Naive thymus-derived CD4-positive, alpha-beta T cell (primary cell): ENCODE measurements around the gene PAGE4. TPM values are rescaled to one million over a fixed set of nuclear protein-coding genes. Genes with fewer than 3 reads are reported as not detected.
A peak's percentile ranks its signal among the peaks of the same experiment; 100 is the strongest.

ENCODE experiments used
- ATAC-seq: fragments of 150-1000 bp; cut with Tn5 transposase; 2 replicates; pipeline ENCODE4 v1.10.0; 2021; ENCODE audit warnings: mild to moderate bottlenecking, moderate library complexity
- CTCF ChIA-PET: fragments of 350-600 bp; sonication (Branson Sonifier 250); formaldehyde crosslinking; loops from one replicate; lab custom pipeline; 2021; ENCODE audit warnings: antibody characterized with exemption; lab: Charles Lee
- POLR2A ChIA-PET: fragments of 350-600 bp; sonication (Branson Sonifier 250); formaldehyde crosslinking; loops from one replicate; lab custom pipeline; 2021; ENCODE audit warnings: antibody characterized with exemption, inconsistent platforms; lab: Charles Lee
- DNase-seq, 9 donors: peaks; one replicate each; pipeline versions ENCODE4 v3.0.0 to v3.0.0-alpha.2; 2020 to 2022; ENCODE audit warnings: mixed read lengths in 1 of 9
- H3K27ac ChIP-seq: one replicate; pipeline ENCODE4 v1.7.0; 2013; ENCODE audit warnings: mild to moderate bottlenecking, low read depth, low read length, moderate library complexity
- H3K27me3 ChIP-seq, 2 donors: one replicate each; pipeline ENCODE4 v1.7.0; 2013; ENCODE audit warnings: low read length in 2 of 2, mild to moderate bottlenecking in 2 of 2, moderate library complexity in 2 of 2; ENCODE audit not compliant: control insufficient read depth in 2 of 2, insufficient read depth in 2 of 2
- H3K36me3 ChIP-seq, 3 experiments: 1 replicate in 2 of 3; 2 replicates in 1 of 3; pipeline ENCODE4 v1.7.0; 2013; ENCODE audit warnings: low read length in 3 of 3, mild to moderate bottlenecking in 3 of 3, moderate library complexity in 1 of 3; ENCODE audit not compliant: insufficient read depth in 3 of 3, control insufficient read depth in 2 of 3
- H3K4me1 ChIP-seq, 2 donors: one replicate each; pipeline ENCODE4 v1.7.0; 2013; ENCODE audit warnings: low read length in 2 of 2, mild to moderate bottlenecking in 2 of 2, moderate library complexity in 1 of 2; ENCODE audit not compliant: control insufficient read depth in 2 of 2, insufficient read depth in 2 of 2
- H3K4me3 ChIP-seq: 2 replicates; pipeline ENCODE4 v1.7.0; 2013; ENCODE audit warnings: mild to moderate bottlenecking, low read length
- H3K9me3 ChIP-seq, 3 experiments: 1 replicate in 2 of 3; 2 replicates in 1 of 3; pipeline ENCODE4 v1.7.0; 2013; ENCODE audit warnings: low read length in 3 of 3; ENCODE audit not compliant: control insufficient read depth in 2 of 3
- H3K27ac Mint-ChIP-seq, 9 donors: one replicate each; pipeline ENCODE4 v1.8.0; 2020 to 2022; ENCODE audit warnings: mixed read lengths in 9 of 9, mild to moderate bottlenecking in 8 of 9, moderate library complexity in 5 of 9, inconsistent platforms in 2 of 9
- H3K27me3 Mint-ChIP-seq, 5 donors: one replicate each; pipeline ENCODE4 v1.8.0; 2021 to 2022; ENCODE audit warnings: mixed read lengths in 5 of 5, mild to moderate bottlenecking in 1 of 5
- H3K36me3 Mint-ChIP-seq, 5 donors: one replicate each; pipeline ENCODE4 v1.8.0; 2020 to 2022; ENCODE audit warnings: mixed read lengths in 5 of 5, mild to moderate bottlenecking in 3 of 5, inconsistent platforms in 1 of 5
- H3K4me1 Mint-ChIP-seq, 7 donors: one replicate each; pipeline ENCODE4 v1.8.0; 2020 to 2022; ENCODE audit warnings: mixed read lengths in 7 of 7, mild to moderate bottlenecking in 3 of 7, inconsistent platforms in 1 of 7
- H3K4me3 Mint-ChIP-seq, 10 donors: one replicate each; pipeline ENCODE4 v1.8.0; 2020 to 2022; ENCODE audit warnings: mild to moderate bottlenecking in 10 of 10, mixed read lengths in 10 of 10, moderate library complexity in 6 of 10, inconsistent platforms in 2 of 10
- H3K9me3 Mint-ChIP-seq, 11 donors: one replicate each; pipeline ENCODE4 v1.8.0; 2020 to 2022; ENCODE audit warnings: mixed read lengths in 11 of 11, mild to moderate bottlenecking in 4 of 11, inconsistent platforms in 1 of 11, moderate library complexity in 1 of 11
- intact Hi-C, 2 donors: fragments of 100-400 bp; cut with micrococcal nuclease; formaldehyde crosslinking; loops; one replicate each; pipeline ENCODE4 v1.15.1; 2023
- polyA plus RNA-seq, 2 donors: library from polyadenylated mRNA; unstranded; fragments of 300-500 nt; fragmentation: Illumina TruSeq; gene quantifications; one replicate each; pipeline ENCODE4 v1.2.3, GENCODE V29; 2021
- total RNA-seq, 6 experiments: library from RNA in 5 of 6; stranded (reverse) in 5 of 6; gene quantifications; 1 replicate in 5 of 6; 2 replicates in 1 of 6; pipeline ENCODE4 v1.2.3 and lab custom pipeline; 2021 to 2026

Gene PAGE4
- total and polyA plus RNA-seq, 7 experiments from 2014 or later, result not detected

DNA sequence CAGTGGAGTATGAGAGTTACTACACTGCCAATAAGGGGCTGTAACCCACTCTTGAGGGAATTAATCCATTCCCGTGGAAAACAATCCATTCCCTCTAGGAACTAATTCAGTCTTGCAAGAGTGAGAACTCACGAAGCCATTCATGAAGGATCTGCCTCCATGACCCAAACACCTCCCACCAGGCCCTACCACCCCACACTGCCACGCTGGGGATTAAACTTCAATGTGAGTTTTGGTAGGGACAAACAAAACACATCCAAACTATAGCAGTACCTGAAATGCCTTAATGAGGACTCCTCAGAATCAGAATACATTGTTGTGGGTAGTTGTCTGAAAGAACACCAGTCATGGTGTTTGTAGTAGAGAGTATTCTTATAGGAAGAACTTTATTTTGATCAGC, 19.2 kb downstream of the PAGE4 start:
- H3K27me3 Mint-ChIP-seq, result peaks cover 0 to 4% (median 0%) of the 10 kb centered on the region in 5 donors

GRCh38 chrX:49850028-49850427, 20.9 kb downstream of the PAGE4 start:
- ChIA-PET POLR2A (no interaction called here), CTCF (no interaction called here)
- H3K27me3 Mint-ChIP-seq, result peaks cover 0 to 4% (median 0%) of the 10 kb centered on the region in 5 donors
- no peak overlapping the region for H3K27ac ChIP-seq
- intact Hi-C loops, result no loop called here
- H3K9me3 ChIP-seq, result no peaks in the 10 kb centered on the region
- DNase-seq (no peak), ATAC-seq (peak; percentile 32)
- H3K27me3 ChIP-seq, result no peaks in the 10 kb centered on the region
- peaks cover 0 to 3% (median 0%) of the 10 kb centered on the region in 11 donors for H3K9me3 Mint-ChIP-seq
- H3K36me3 ChIP-seq, result no peaks in the 10 kb centered on the region
- H3K4me1 ChIP-seq, result no peaks in the 10 kb centered on the region
- H3K36me3 Mint-ChIP-seq, result no peaks in the 10 kb centered on the region
- no peak overlapping the region for H3K4me3 ChIP-seq
- H3K27ac Mint-ChIP-seq, result no peak overlapping the region
- H3K4me1 Mint-ChIP-seq, result no peaks in the 10 kb centered on the region
- H3K4me3 Mint-ChIP-seq, result no peak overlapping the region

More for the DNA sequence above, 19.2 kb downstream of the PAGE4 start:
- intact Hi-C loops, result no loop called here
- DNase-seq, result no peak
- Mint-ChIP-seq H3K27ac (no peak overlapping the region), H3K4me3 (no peak overlapping the region), H3K4me1 (no peaks in the 10 kb centered on the region), H3K9me3 (peaks cover 0 to 3% (median 0%) of the 10 kb centered on the region in 11 donors), H3K36me3 (no peaks in the 10 kb centered on the region)
- no peak for ATAC-seq
- Histone ChIP-seq H3K27ac (no peak overlapping the region), H3K4me1 (no peaks in the 10 kb centered on the region), H3K4me3 (no peak overlapping the region), H3K9me3 (no peaks in the 10 kb centered on the region), H3K36me3 (no peaks in the 10 kb centered on the region), H3K27me3 (no peaks in the 10 kb centered on the region)
- CTCF ChIA-PET, result no interaction called here
- POLR2A ChIA-PET, result no interaction called here

- Histone ChIP-seq H3K27me3 (no peaks in the 10 kb centered on the region), H3K36me3 (no peaks in the 10 kb centered on the region), H3K4me1 (no peaks in the 10 kb centered on the region), H3K9me3 (no peaks in the 10 kb centered on the region), H3K4me3 (no peak overlapping the region), H3K27ac (no peak overlapping the region)
- Mint-ChIP-seq H3K36me3 (no peaks in the 10 kb centered on the region), H3K9me3 (peaks cover 0 to 3% (median 0%) of the 10 kb centered on the region in 11 donors), H3K4me1 (no peaks in the 10 kb centered on the region), H3K27me3 (peaks cover 0 to 4% (median 0%) of the 10 kb centered on the region in 5 donors), H3K4me3 (no peak overlapping the region), H3K27ac (no peak overlapping the region)
- ChIA-PET CTCF (no interaction called here), POLR2A (no interaction called here)
- intact Hi-C loops, result no loop called here
- DNase-seq (no peak), ATAC-seq (no peak)
These were observed 24.6 kb downstream of the PAGE4 start for GRCh38 chrX:49853661-49854060.

DNA sequence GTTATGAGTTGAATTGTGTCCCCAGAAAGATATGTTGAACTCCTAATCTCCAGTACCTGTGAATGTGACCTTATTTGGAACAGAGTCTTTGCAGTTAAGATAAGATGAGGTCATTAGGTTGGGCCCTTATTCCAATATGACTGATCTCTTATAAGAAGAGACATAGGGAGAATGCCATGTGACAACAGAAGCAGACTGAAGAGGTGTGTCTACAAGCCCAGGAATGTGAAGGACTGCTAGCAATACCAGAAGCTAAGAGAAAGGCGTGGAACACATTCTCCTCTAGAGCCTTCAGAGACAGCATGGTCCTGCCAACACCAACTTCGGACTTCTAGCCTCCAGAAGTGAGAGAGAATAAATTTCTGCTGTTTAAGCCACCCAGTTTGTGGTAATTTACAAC, 27.7 kb downstream of the PAGE4 start:
- H3K27ac ChIP-seq, result no peak overlapping the region
- intact Hi-C loops, result no loop called here
- H3K4me3 ChIP-seq, result no peak overlapping the region
- Mint-ChIP-seq H3K27me3 (peaks cover 0 to 7% (median 0%) of the 10 kb centered on the region in 5 donors), H3K4me1 (no peaks in the 10 kb centered on the region), H3K4me3 (no peak overlapping the region), H3K36me3 (no peaks in the 10 kb centered on the region), H3K9me3 (no peaks in the 10 kb centered on the region), H3K27ac (no peak overlapping the region)
- no peak for ATAC-seq
- H3K9me3 ChIP-seq, result no peaks in the 10 kb centered on the region
- no peaks in the 10 kb centered on the region for H3K36me3 ChIP-seq
- no peaks in the 10 kb centered on the region for H3K4me1 ChIP-seq
- CTCF ChIA-PET, result no interaction called here
- DNase-seq, result no peak
- POLR2A ChIA-PET, result no interaction called here
- H3K27me3 ChIP-seq, result no peaks in the 10 kb centered on the region

- ChIA-PET CTCF (no interaction called here), POLR2A (interaction anchor here (0.6 kb wide), 1 partner anchor 14 kb away, joined by 5 read pairs; no protein-coding TSS in a partner anchor)
- H3K36me3 ChIP-seq, result no peaks in the 10 kb centered on the region
- no peak overlapping the region for H3K4me3 ChIP-seq
- no peaks in the 10 kb centered on the region for H3K4me1 Mint-ChIP-seq
- H3K27me3 Mint-ChIP-seq, result peaks cover 0 to 8% (median 0%) of the 10 kb centered on the region in 5 donors
- H3K4me1 ChIP-seq, result no peaks in the 10 kb centered on the region
- H3K4me3 Mint-ChIP-seq, result no peak overlapping the region
- DNase-seq (no peak), ATAC-seq (no peak)
- no peaks in the 10 kb centered on the region for H3K9me3 ChIP-seq
- H3K9me3 Mint-ChIP-seq, result no peaks in the 10 kb centered on the region
- intact Hi-C loops, result no loop called here
- no peak overlapping the region for H3K27ac ChIP-seq
- no peaks in the 10 kb centered on the region for H3K36me3 Mint-ChIP-seq
- H3K27ac Mint-ChIP-seq, result no peak overlapping the region
- H3K27me3 ChIP-seq, result no peaks in the 10 kb centered on the region
These were observed 29.2 kb downstream of the PAGE4 start for GRCh38 chrX:49858341-49858740.

- Mint-ChIP-seq H3K27me3 (peaks cover 0 to 8% (median 0%) of the 10 kb centered on the region in 5 donors), H3K36me3 (no peaks in the 10 kb centered on the region), H3K9me3 (no peaks in the 10 kb centered on the region), H3K4me1 (no peaks in the 10 kb centered on the region), H3K4me3 (no peak overlapping the region), H3K27ac (no peak overlapping the region)
- no peak for ATAC-seq
- CTCF ChIA-PET, result no interaction called here
- H3K36me3 ChIP-seq, result no peaks in the 10 kb centered on the region
- no peaks in the 10 kb centered on the region for H3K27me3 ChIP-seq
- H3K9me3 ChIP-seq, result no peaks in the 10 kb centered on the region
- H3K4me1 ChIP-seq, result no peaks in the 10 kb centered on the region
- POLR2A ChIA-PET, result no interaction called here
- intact Hi-C loops, result no loop called here
- no peak for DNase-seq
- H3K4me3 ChIP-seq, result no peak overlapping the region
- no peak overlapping the region for H3K27ac ChIP-seq
These were observed 30.4 kb downstream of the PAGE4 start for GRCh38 chrX:49859491-49859890.

DNA sequence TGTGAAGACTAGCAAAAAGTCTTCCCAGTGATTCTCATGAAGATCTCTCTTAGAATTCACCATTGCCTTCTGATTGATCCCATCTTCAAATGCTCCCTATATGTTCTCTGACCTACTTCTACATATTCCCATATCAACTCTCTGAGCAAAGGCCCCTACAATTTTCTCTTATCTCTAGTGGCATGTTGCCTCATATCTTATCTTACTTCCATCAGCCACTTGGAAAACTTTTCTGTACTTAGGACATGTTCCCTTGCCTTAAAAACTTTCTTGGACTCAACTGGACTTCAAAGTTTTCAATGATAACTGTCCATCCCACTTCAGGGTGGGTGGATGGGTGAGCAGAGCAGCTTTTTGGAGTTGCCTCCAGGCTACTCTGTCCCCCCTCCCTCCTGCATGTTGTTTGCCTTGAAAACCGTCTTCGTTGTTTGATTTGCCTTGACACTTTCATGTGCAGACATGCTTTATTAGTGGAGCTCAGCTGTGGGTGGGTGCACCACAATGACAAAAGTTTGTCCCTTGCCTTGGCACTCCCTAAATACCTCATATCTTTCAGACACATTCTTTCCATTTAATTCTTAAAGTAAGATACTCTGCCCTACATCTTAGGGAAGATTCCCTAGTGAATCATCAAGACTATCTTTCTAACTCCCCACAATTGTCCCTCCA, 31.9 kb downstream of the PAGE4 start:
- Histone ChIP-seq H3K9me3 (no peaks in the 10 kb centered on the region), H3K27ac (no peak overlapping the region), H3K4me1 (no peaks in the 10 kb centered on the region), H3K27me3 (no peaks in the 10 kb centered on the region), H3K4me3 (no peak overlapping the region), H3K36me3 (no peaks in the 10 kb centered on the region)
- Mint-ChIP-seq H3K36me3 (no peaks in the 10 kb centered on the region), H3K4me1 (no peaks in the 10 kb centered on the region), H3K9me3 (peaks cover 0 to 3% (median 0%) of the 10 kb centered on the region in 11 donors), H3K27ac (no peak overlapping the region), H3K4me3 (no peak overlapping the region), H3K27me3 (peaks cover 0 to 8% (median 0%) of the 10 kb centered on the region in 5 donors)
- intact Hi-C loops, result no loop called here
- no peak for ATAC-seq
- POLR2A ChIA-PET, result no interaction called here
- CTCF ChIA-PET, result no interaction called here
- DNase-seq, result no peak
